Right cardiac atrium (tissue), 5 donors: Measurements from ENCODE around the gene LTO1. TPM values are rescaled to one million over a fixed set of nuclear protein-coding genes. Genes with fewer than 3 reads are reported as not detected.

Experiments
- ATAC-seq, 2 donors: fragments of 200-7000 bp; cut with Tn5 transposase; one replicate each; pipeline versions ENCODE4 v1.8.0 to v1.9.1; 2020; ENCODE audit warnings: moderate library complexity in 2 of 2, mild to moderate bottlenecking in 1 of 2
- DNase-seq, 3 donors: peaks; one replicate each; pipeline ENCODE4 v3.0.0-alpha.2; 2020
- H3K27ac ChIP-seq: one replicate; pipeline ENCODE4 v1.5.1; 2013; ENCODE audit warnings: mild to moderate bottlenecking, low read length, control low read depth, moderate library complexity
- H3K27me3 ChIP-seq: one replicate; pipeline ENCODE4 v1.6.1; 2013; ENCODE audit not compliant: control insufficient read depth, insufficient read depth
- H3K4me1 ChIP-seq: one replicate; pipeline ENCODE4 v1.6.1; 2013; ENCODE audit warnings: low read length; ENCODE audit not compliant: control insufficient read depth, insufficient read depth
- H3K4me3 ChIP-seq: one replicate; pipeline ENCODE4 v1.5.1; 2013; ENCODE audit warnings: low read length, control low read depth
- H3K9me3 ChIP-seq: one replicate; pipeline ENCODE4 v1.6.1; 2013; ENCODE audit warnings: low read length; ENCODE audit not compliant: control insufficient read depth
- WGBS: extraction: QIAGEN DNeasy Blood & Tissue Kit; methylation state at CpG from one replicate; pipeline ENCODE4 v1.1.7; 2013; 5-methylcytosine and 5-hydroxymethylcytosine counted together
- intact Hi-C, 4 donors: fragments of 100-400 bp; cut with DNase I; formaldehyde crosslinking; loops; one replicate each; pipeline versions ENCODE4 v1.11.0 to v1.14.0; 2022 to 2023
- polyA plus RNA-seq: library from polyadenylated mRNA; stranded (reverse); fragments of 200-250 nt; gene quantifications from one replicate; pipeline ENCODE4 v1.2.3, GENCODE V29; 2013
- total RNA-seq, 4 donors: library from RNA; stranded (reverse); fragmentation: NEBNext Ultra II Directional; extraction: Animal tissue kit (Norgen Biotek cat#: 25700); gene quantifications; one replicate each; pipeline ENCODE4 v1.2.1, GENCODE V29; 2021
- donor health status: healthy with polysubstance abuse.
- donor health status: DM: no; HTN: yes; CAD: no.
- donor health status: DM: no; HTN: no; CAD: no.
- donor health status: DM: no; HTN: yes; CAD: no; lungs with severe emphysema.
- donor health status: DM: yes; HTN: yes; CAD: no.

Gene LTO1
- total and polyA plus RNA-seq, 5 donors, result 8.7 to 13.6 (median 10.5) TPM

- WGBS, result 87% methylated on average over 14 of the region's 14 CpGs
- DNase-seq (peak in 2 of 3 donors; percentile 37 to 41), ATAC-seq (no peak)
- intact Hi-C loops, result no loop called here
- Histone ChIP-seq H3K4me1 (no peaks in the 10 kb centered on the region), H3K27me3 (no peaks in the 10 kb centered on the region), H3K27ac (no peak overlapping the region), H3K9me3 (no peaks in the 10 kb centered on the region), H3K4me3 (no peak overlapping the region)
Observed at GRCh38 chr11:69657456-69657910, 17.7 kb downstream of the LTO1 start.

DNA sequence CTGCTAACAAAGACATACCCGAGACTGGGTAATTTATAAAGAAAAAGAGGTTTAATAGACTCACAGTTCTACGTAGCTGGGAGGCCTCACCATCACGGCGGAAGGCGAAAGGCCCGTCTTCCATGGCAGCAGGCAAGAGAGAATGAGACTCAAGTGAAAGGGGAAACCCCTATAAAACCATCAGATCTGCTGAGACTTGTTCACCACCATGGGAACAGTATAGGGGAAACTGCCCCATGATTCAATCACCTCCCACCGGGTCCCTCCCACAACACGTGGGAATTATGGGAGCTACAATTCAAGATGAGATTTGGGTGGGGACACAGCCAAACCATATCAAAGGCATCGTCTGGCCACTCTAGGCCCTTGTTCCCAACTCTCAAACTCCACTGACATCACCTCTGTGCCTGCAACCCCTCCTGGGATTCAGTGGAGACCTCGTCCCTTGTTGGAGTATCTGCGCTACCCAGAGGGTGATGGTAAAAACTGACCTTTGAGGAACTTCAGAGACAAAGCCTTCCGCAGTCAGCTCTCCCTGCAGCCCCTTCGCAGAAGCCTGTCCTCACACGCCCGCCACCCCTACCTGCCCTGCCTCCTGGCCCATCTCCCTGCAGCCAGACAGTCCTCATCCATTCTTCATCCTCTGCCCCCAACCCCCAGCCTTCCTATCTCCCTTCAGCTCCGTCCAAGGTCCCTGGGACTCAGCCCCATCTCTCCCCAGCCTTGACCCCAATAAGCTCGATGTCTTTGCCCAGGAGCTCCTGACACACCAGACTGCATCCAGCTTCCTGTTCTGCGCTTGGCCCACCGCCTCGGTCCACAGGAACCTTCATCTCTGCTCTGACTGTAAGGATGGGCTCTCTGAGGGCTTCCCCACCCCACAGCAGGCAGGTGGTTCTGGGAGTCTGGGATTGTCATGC, 18.4 kb downstream of the LTO1 start:
- intact Hi-C loops, result no loop called here
- 81% methylated on average over 20 of the region's 20 CpGs for WGBS
- DNase-seq, result peak; percentile 12 to 29 (median 16)

GRCh38 chr11:69655479-69656428, 19.4 kb downstream of the LTO1 start:
- no peak overlapping the region for H3K4me3 ChIP-seq
- H3K27me3 ChIP-seq, result no peaks in the 10 kb centered on the region
- peak in 1 of 3 donors; percentile 21 for DNase-seq
- H3K9me3 ChIP-seq, result no peaks in the 10 kb centered on the region
- H3K4me1 ChIP-seq, result no peaks in the 10 kb centered on the region
- 81% methylated on average over 19 of the region's 19 CpGs for WGBS
- intact Hi-C loops, result no loop called here
- no peak overlapping the region for H3K27ac ChIP-seq
- ATAC-seq, result no peak

More for the DNA sequence above, 18.4 kb downstream of the LTO1 start:
- Histone ChIP-seq H3K9me3 (no peaks in the 10 kb centered on the region), H3K27me3 (no peaks in the 10 kb centered on the region), H3K4me3 (no peak overlapping the region), H3K27ac (no peak overlapping the region), H3K4me1 (no peaks in the 10 kb centered on the region)
- no peak for ATAC-seq

- ATAC-seq (no peak), DNase-seq (peak; percentile 14 to 32 (median 26))
- 64% methylated on average over 27 of the region's 27 CpGs for WGBS
- no peak overlapping the region for H3K4me3 ChIP-seq
- H3K4me1 ChIP-seq, result no peaks in the 10 kb centered on the region
- H3K27ac ChIP-seq, result no peak overlapping the region
- H3K27me3 ChIP-seq, result no peaks in the 10 kb centered on the region
- intact Hi-C loops, result no loop called here
- H3K9me3 ChIP-seq, result no peaks in the 10 kb centered on the region
Observed at GRCh38 chr11:69654660-69655478, 20.3 kb downstream of the LTO1 start.

DNA sequence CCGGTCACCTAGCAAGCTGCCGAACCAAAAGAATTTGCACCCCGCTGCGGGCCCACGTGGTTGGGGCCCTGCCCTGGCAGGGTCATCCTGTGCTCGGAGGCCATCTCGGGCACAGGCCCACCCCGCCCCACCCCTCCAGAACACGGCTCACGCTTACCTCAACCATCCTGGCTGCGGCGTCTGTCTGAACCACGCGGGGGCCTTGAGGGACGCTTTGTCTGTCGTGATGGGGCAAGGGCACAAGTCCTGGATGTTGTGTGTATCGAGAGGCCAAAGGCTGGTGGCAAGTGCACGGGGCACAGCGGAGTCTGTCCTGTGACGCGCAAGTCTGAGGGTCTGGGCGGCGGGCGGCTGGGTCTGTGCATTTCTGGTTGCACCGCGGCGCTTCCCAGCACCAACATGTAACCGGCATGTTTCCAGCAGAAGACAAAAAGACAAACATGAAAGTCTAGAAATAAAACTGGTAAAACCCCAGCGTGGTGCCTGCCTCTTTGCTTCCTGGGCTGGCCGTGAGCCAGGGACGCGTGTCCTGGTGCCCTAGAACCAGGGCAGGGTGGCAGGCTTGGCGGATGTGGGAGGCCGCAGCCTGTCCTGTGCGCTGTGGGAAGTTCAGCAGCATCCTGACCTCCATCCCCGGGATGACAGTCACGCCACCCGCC, 21.0 kb downstream of the LTO1 start:
- Histone ChIP-seq H3K9me3 (no peaks in the 10 kb centered on the region), H3K27ac (no peak overlapping the region), H3K4me3 (no peak overlapping the region), H3K4me1 (no peaks in the 10 kb centered on the region), H3K27me3 (no peaks in the 10 kb centered on the region)
- intact Hi-C loops, result no loop called here
- peak; percentile 17 to 58 (median 52) for DNase-seq
- ATAC-seq, result no peak
- 81% methylated on average over 38 of the region's 38 CpGs for WGBS

- 90% methylated on average over 23 of the region's 23 CpGs for WGBS
- Histone ChIP-seq H3K9me3 (no peaks in the 10 kb centered on the region), H3K27me3 (no peaks in the 10 kb centered on the region), H3K4me3 (no peak overlapping the region), H3K27ac (no peak overlapping the region), H3K4me1 (no peaks in the 10 kb centered on the region)
- ATAC-seq (no peak), DNase-seq (peak in 2 of 3 donors; percentile 50)
- intact Hi-C loops, result no loop called here
Observed at GRCh38 chr11:69653406-69653960, 21.7 kb downstream of the LTO1 start.

GRCh38 chr11:69652999-69653398, 22.2 kb downstream of the LTO1 start:
- intact Hi-C loops, result no loop called here
- WGBS, result 59% methylated on average over 11 of the region's 11 CpGs
- no peaks in the 10 kb centered on the region for H3K4me1 ChIP-seq
- no peak overlapping the region for H3K4me3 ChIP-seq
- no peaks in the 10 kb centered on the region for H3K9me3 ChIP-seq
- DNase-seq, result peak in 1 of 3 donors; percentile 26
- no peaks in the 10 kb centered on the region for H3K27me3 ChIP-seq
- no peak overlapping the region for H3K27ac ChIP-seq
- no peak for ATAC-seq

- 76% methylated on average over 15 of the region's 15 CpGs for WGBS
- no peaks in the 10 kb centered on the region for H3K4me1 ChIP-seq
- no peak overlapping the region for H3K27ac ChIP-seq
- intact Hi-C loops, result no loop called here
- no peaks in the 10 kb centered on the region for H3K27me3 ChIP-seq
- ATAC-seq (no peak), DNase-seq (peak in 2 of 3 donors; percentile 17 to 35)
- H3K4me3 ChIP-seq, result no peak overlapping the region
- H3K9me3 ChIP-seq, result no peaks in the 10 kb centered on the region
Observed at GRCh38 chr11:69651834-69652620, 23.1 kb downstream of the LTO1 start.

DNA sequence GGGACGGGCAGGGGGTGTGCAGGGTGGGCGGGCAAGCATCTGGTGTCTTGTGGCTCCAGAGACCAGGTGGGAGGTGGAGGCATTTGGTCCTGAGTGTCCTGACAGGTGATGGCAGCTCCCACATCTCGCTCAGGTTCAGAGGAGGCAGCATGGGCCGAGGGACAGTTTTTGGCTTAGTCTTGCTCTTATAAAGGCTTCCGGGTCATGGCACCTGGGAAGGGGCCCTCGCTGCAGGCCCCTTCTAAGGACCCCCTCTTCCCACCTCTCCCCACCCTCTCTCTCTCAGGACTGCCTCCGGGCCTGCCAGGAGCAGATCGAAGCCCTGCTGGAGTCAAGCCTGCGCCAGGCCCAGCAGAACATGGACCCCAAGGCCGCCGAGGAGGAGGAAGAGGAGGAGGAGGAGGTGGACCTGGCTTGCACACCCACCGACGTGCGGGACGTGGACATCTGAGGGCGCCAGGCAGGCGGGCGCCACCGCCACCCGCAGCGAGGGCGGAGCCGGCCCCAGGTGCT, 24.3 kb downstream of the LTO1 start:
- intact Hi-C loops, result no loop called here
- WGBS, result 85% methylated on average over 23 of the region's 23 CpGs

More for the DNA sequence above, 24.3 kb downstream of the LTO1 start:
- H3K4me1 ChIP-seq, result peaks cover 3% of the 10 kb centered on the region
- H3K4me3 ChIP-seq, result no peak overlapping the region
- no peaks in the 10 kb centered on the region for H3K27me3 ChIP-seq
- no peak overlapping the region for H3K27ac ChIP-seq
- DNase-seq (peak; percentile 8 to 42 (median 35)), ATAC-seq (no peak)
- H3K9me3 ChIP-seq, result no peaks in the 10 kb centered on the region
